ENCODE measurements around the gene FYCO1. TPM values are rescaled to one million over a fixed set of nuclear protein-coding genes. Genes with fewer than 3 reads are reported as not detected.

FYCO1 gene
- total and polyA plus RNA-seq, 10 of the 15 experiments (the other 5 are each of a cell fraction or from before 2014, with no cell fraction given): 1.5 to 8.4 (median 6.5) TPM

GRCh38 chr3:46008058-46008457, 12.4 kb upstream of the FYCO1 start:
- no peak for ATAC-seq
- intact Hi-C loops (cut with micrococcal nuclease; ENCODE audit: unreplicated experiment): no loop called here
- FAIRE-seq: no peak

GRCh38 chr3:46007280-46007679, 11.7 kb upstream of the FYCO1 start:
- intact Hi-C loops (cut with micrococcal nuclease; ENCODE audit: unreplicated experiment): no loop called here
- ChIA-PET RAD21 (ENCODE audit: unreplicated experiment) (no interaction called here), POLR2A (no interaction called here), CTCF (no interaction called here), SMC1A (ENCODE audit: uncharacterized antibody, unreplicated experiment) (interaction anchor here (0.6 to 0.8 kb wide), 2 partner anchors 70 to 1099 kb away, joined by 3 read pairs; no protein-coding TSS in a partner anchor)
- BruUV-seq (replicated peaks): no TSS peak
- in situ Hi-C loops (cut with MboI): no loop called here
- Histone ChIP-seq H3K9me3 (replicated peaks; ENCODE audit: control insufficient read depth, insufficient read depth, low read length) (no peaks in the 10 kb centered on the region), H3K4me1 (ENCODE audit: control insufficient read depth, insufficient read depth, low read length) (peaks cover 3% of the 10 kb centered on the region), H4K20me1 (ENCODE audit: control insufficient read depth, insufficient read depth) (no peaks in the 10 kb centered on the region), H2AFZ (ENCODE audit: control insufficient read depth, low read depth, low read length) (no peak overlapping the region), H3K79me2 (ENCODE audit: control insufficient read depth, insufficient read depth, low read length) (no peaks in the 10 kb centered on the region), H3K36me3 (ENCODE audit: control insufficient read depth in 2 of 2, insufficient read depth in 2 of 2, low read length in 1 of 2) (no peaks in the 10 kb centered on the region), H3K4me2 (ENCODE audit: control insufficient read depth, insufficient read depth) (no peak overlapping the region), H3K4me3 (no peak overlapping the region), H3K27me3 (replicated peaks in 1 of 2; ENCODE audit: control insufficient read depth in 2 of 2, insufficient read depth in 2 of 2, low read length in 1 of 2) (no peaks in the 10 kb centered on the region), H3K9ac (ENCODE audit: control insufficient read depth, insufficient read depth, low read length) (no peak overlapping the region), H3K27ac (ENCODE audit: control insufficient read depth, insufficient read depth) (no peak overlapping the region)
- FAIRE-seq (no peak), ATAC-seq (no peak), DNase-seq (ENCODE audit: low read depth, low spot score) (no peak)
- peak; percentile 61 for TF ChIP-seq ZBTB40 (IDR thresholded peaks at IDR 0.05; ENCODE audit: borderline replicate concordance)
- TF ChIP-seq SP1 (IDR thresholded peaks at IDR 0.05; ENCODE audit: low read depth, low read length): no peak

More at GRCh38 chr3:46008058-46008457, 12.4 kb upstream of the FYCO1 start:
- no peak overlapping the region for H3K4me2 ChIP-seq (ENCODE audit: control insufficient read depth, insufficient read depth)
- H3K27ac ChIP-seq (ENCODE audit: control insufficient read depth, insufficient read depth): no peak overlapping the region
- H2AFZ ChIP-seq (ENCODE audit: control insufficient read depth, low read depth, low read length): no peak overlapping the region
- ChIA-PET CTCF (no interaction called here), SMC1A (ENCODE audit: uncharacterized antibody, unreplicated experiment) (interaction anchor here (2.2 kb wide), 1 partner anchor 12 kb away, joined by 8 read pairs; the partner anchor contains the start of gene FYCO1), RAD21 (ENCODE audit: unreplicated experiment) (no interaction called here), POLR2A (no interaction called here)
- no TSS peak for BruUV-seq (replicated peaks)
- H3K79me2 ChIP-seq (ENCODE audit: control insufficient read depth, insufficient read depth, low read length): no peaks in the 10 kb centered on the region
- no peak for DNase-seq (ENCODE audit: low read depth, low spot score)
- H4K20me1 ChIP-seq (ENCODE audit: control insufficient read depth, insufficient read depth): no peaks in the 10 kb centered on the region
- TF ChIP-seq SMAD5 (IDR thresholded peaks at IDR 0.05; ENCODE audit: low read depth): no peak
- no peak for TF ChIP-seq HDGF (IDR thresholded peaks at IDR 0.05)
- TF ChIP-seq YBX1 (IDR thresholded peaks at IDR 0.05): no peak
- TF ChIP-seq ZBED1 (IDR thresholded peaks at IDR 0.05; ENCODE audit: borderline replicate concordance): no peak
- TF ChIP-seq SUPT20H (IDR thresholded peaks at IDR 0.05; ENCODE audit: borderline replicate concordance, control insufficient read depth, low read depth, low read length): no peak
- no peak for TF ChIP-seq FOXK2 (IDR thresholded peaks at IDR 0.05)
- no peak for TF ChIP-seq RCOR1 (conservative IDR thresholded peaks at IDR 0.05; ENCODE audit: low read depth, low read length)
- TF ChIP-seq EGR1 (IDR thresholded peaks at IDR 0.05; ENCODE audit: borderline replicate concordance in 1 of 2, low read depth in 2 of 2, low read length in 2 of 2): no peak
- TF ChIP-seq BRCA1 (IDR thresholded peaks at IDR 0.05; ENCODE audit: low read depth, low read length): no peak
- TF ChIP-seq CHD1 (IDR thresholded peaks at IDR 0.05; ENCODE audit: low read depth, low read length): no peak
- TF ChIP-seq EZH2 (IDR thresholded peaks at IDR 0.05; ENCODE audit: borderline replicate concordance, control insufficient read depth, low read depth, low read length): no peak
- TF ChIP-seq NRF1 (conservative IDR thresholded peaks at IDR 0.05; ENCODE audit: low read depth, low read length): no peak
- no peak for TF ChIP-seq ZSCAN29 (IDR thresholded peaks at IDR 0.05)
- H3K36me3 ChIP-seq (ENCODE audit: control insufficient read depth in 2 of 2, insufficient read depth in 2 of 2, low read length in 1 of 2): no peaks in the 10 kb centered on the region
- no peak overlapping the region for H3K9ac ChIP-seq (ENCODE audit: control insufficient read depth, insufficient read depth, low read length)
- peaks cover 3% of the 10 kb centered on the region for H3K4me1 ChIP-seq (ENCODE audit: control insufficient read depth, insufficient read depth, low read length)
- H3K4me3 ChIP-seq: no peak overlapping the region
- H3K9me3 ChIP-seq (replicated peaks; ENCODE audit: control insufficient read depth, insufficient read depth, low read length): no peaks in the 10 kb centered on the region
- WGBS (ENCODE audit: insufficient coverage, insufficient replicate concordance, low lambda C conversion rate, missing lambda C conversion rate): 33% methylated on average over 6 of the region's 6 CpGs
- no peaks in the 10 kb centered on the region for H3K27me3 ChIP-seq (replicated peaks in 1 of 2; ENCODE audit: control insufficient read depth in 2 of 2, insufficient read depth in 2 of 2, low read length in 1 of 2)
- in situ Hi-C loops (cut with MboI): no loop called here

All from GM12878 (cell line).